Smooth muscle cell (in vitro differentiated cells): ENCODE data around the gene DNAH8. TPM values are rescaled to one million over a fixed set of nuclear protein-coding genes. Genes with fewer than 3 reads are reported as not detected.

Source experiments
- DNase-seq: peaks from one replicate; lab custom pipeline; 2025; ENCODE audit not compliant: unreplicated experiment; lab: John Stamatoyannopoulos, UW
- H2AFZ ChIP-seq: fragments of 200-600 bp; sonication (generic); 2 replicates; pipeline ENCODE4 v1.6.0; 2016; ENCODE audit warnings: antibody characterized with exemption, low read depth, mild to moderate bottlenecking
- H3F3A ChIP-seq: fragments of 200-600 bp; sonication (generic); 2 replicates; pipeline ENCODE4 v1.6.0; 2017; ENCODE audit warnings: antibody characterized with exemption, low read depth
- H3K27ac ChIP-seq: fragments of 200-600 bp; sonication (generic); 2 replicates; pipeline ENCODE4 v1.5.1; 2016; ENCODE audit warnings: low read depth, mild to moderate bottlenecking
- H3K27me3 ChIP-seq: fragments of 200-600 bp; sonication (generic); 2 replicates; pipeline ENCODE4 v1.6.1; 2016; ENCODE audit warnings: low read depth, mild to moderate bottlenecking
- H3K36me3 ChIP-seq: fragments of 200-600 bp; sonication (generic); 2 replicates; pipeline ENCODE4 v1.5.1; 2016; ENCODE audit warnings: low read depth
- H3K4me1 ChIP-seq: fragments of 200-600 bp; sonication (generic); 2 replicates; pipeline ENCODE4 v1.5.1; 2016; ENCODE audit warnings: low read depth
- H3K4me2 ChIP-seq: fragments of 200-600 bp; sonication (generic); 2 replicates; pipeline ENCODE4 v1.6.0; 2016; ENCODE audit warnings: mild to moderate bottlenecking
- H3K4me3 ChIP-seq: fragments of 200-600 bp; sonication (generic); 2 replicates; pipeline ENCODE4 v1.5.1; 2016; ENCODE audit warnings: mild to moderate bottlenecking
- H3K79me2 ChIP-seq: fragments of 200-600 bp; sonication (generic); 2 replicates; pipeline ENCODE4 v1.6.0; 2016; ENCODE audit warnings: low read depth, mild to moderate bottlenecking
- H3K9ac ChIP-seq: fragments of 200-600 bp; sonication (generic); 2 replicates; pipeline ENCODE4 v1.6.0; 2016; ENCODE audit warnings: low read depth
- H3K9me3 ChIP-seq: fragments of 200-600 bp; sonication (generic); replicated peaks from 2 replicates; pipeline ENCODE4 v1.5.1; 2016; ENCODE audit warnings: low read depth
- H4K20me1 ChIP-seq: fragments of 200-600 bp; sonication (generic); 2 replicates; pipeline ENCODE4 v1.6.0; 2016; ENCODE audit warnings: low read depth
- CTCF ChIP-seq: fragments of 200-600 bp; sonication (generic); IDR thresholded peaks from 2 replicates; pipeline ENCODE4 v1.5.1; 2017; ENCODE audit warnings: borderline replicate concordance, mild to moderate bottlenecking, antibody characterized with exemption; ENCODE audit not compliant: insufficient read depth, poor library complexity, severe bottlenecking
- WGBS: methylation state at CpG from one replicate; pipeline ENCODE4 v1.1.7; 2016; ENCODE audit warnings: low lambda C conversion rate; 5-methylcytosine and 5-hydroxymethylcytosine counted together
- polyA plus RNA-seq: library from polyadenylated mRNA; unstranded; fragments of >200 nt; fragmentation: Nextera tagmentation; extraction: Ambion mirVana; gene quantifications from 2 replicates; pipeline ENCODE4 v1.2.1, GENCODE V29; 2016
- total RNA-seq: library from RNA; depleted of rRNA; stranded (reverse); fragments of >200 nt; gene quantifications from 2 replicates; pipeline ENCODE4 v1.2.3, GENCODE V29; 2014

DNAH8 gene
- total and polyA plus RNA-seq, 2 experiments from 2014 or later, result not detected

- Histone ChIP-seq H3K36me3 (peaks cover 13% of the 10 kb centered on the region), H3K9me3 (no peaks in the 10 kb centered on the region), H3K9ac (no peak overlapping the region), H3F3A (no peaks in the 10 kb centered on the region), H3K79me2 (peaks cover 25% of the 10 kb centered on the region), H2AFZ (no peak overlapping the region), H3K4me3 (no peak overlapping the region), H3K27ac (no peak overlapping the region), H3K27me3 (no peaks in the 10 kb centered on the region), H4K20me1 (peaks cover 70% of the 10 kb centered on the region), H3K4me2 (peak overlapping the region; percentile 11), H3K4me1 (no peaks in the 10 kb centered on the region)
- TF ChIP-seq CTCF, result no peak
- DNase-seq, result no peak
- 69% methylated on average over 4 of the region's 4 CpGs for WGBS
Observed at GRCh38 chr6:38686270-38687042, 28.7 kb upstream of the DNAH8 start.

- H2AFZ ChIP-seq, result no peak overlapping the region
- DNase-seq, result no peak
- H3F3A ChIP-seq, result no peaks in the 10 kb centered on the region
- no peaks in the 10 kb centered on the region for H3K4me1 ChIP-seq
- H3K4me3 ChIP-seq, result no peak overlapping the region
- H3K27me3 ChIP-seq, result no peaks in the 10 kb centered on the region
- TF ChIP-seq CTCF, result no peak
- no peak overlapping the region for H3K9ac ChIP-seq
- no peaks in the 10 kb centered on the region for H3K9me3 ChIP-seq
- H3K36me3 ChIP-seq, result peaks cover 8% of the 10 kb centered on the region
- H3K27ac ChIP-seq, result no peak overlapping the region
- no peak overlapping the region for H3K4me2 ChIP-seq
- peaks cover 75% of the 10 kb centered on the region for H4K20me1 ChIP-seq
- WGBS, result 94% methylated on average over 2 of the region's 2 CpGs
- H3K79me2 ChIP-seq, result peaks cover 30% of the 10 kb centered on the region
Observed at GRCh38 chr6:38687043-38687353, 28.1 kb upstream of the DNAH8 start.

- Histone ChIP-seq H3K79me2 (peaks cover 36% of the 10 kb centered on the region), H3K27ac (no peak overlapping the region), H2AFZ (no peak overlapping the region), H3K9me3 (no peaks in the 10 kb centered on the region), H3K27me3 (no peaks in the 10 kb centered on the region), H3K4me1 (no peaks in the 10 kb centered on the region), H3F3A (no peaks in the 10 kb centered on the region), H3K9ac (no peak overlapping the region), H3K4me3 (no peak overlapping the region), H3K4me2 (no peak overlapping the region), H3K36me3 (peaks cover 6% of the 10 kb centered on the region), H4K20me1 (peaks cover 80% of the 10 kb centered on the region)
- WGBS, result 93% methylated on average over 1 of the region's 1 CpG
- no peak for TF ChIP-seq CTCF
- DNase-seq, result no peak
Observed at GRCh38 chr6:38687549-38687948, 27.6 kb upstream of the DNAH8 start.

- TF ChIP-seq CTCF, result no peak
- no peak overlapping the region for H3K27ac ChIP-seq
- H3K4me3 ChIP-seq, result no peak overlapping the region
- H3K4me1 ChIP-seq, result no peaks in the 10 kb centered on the region
- peaks cover 45% of the 10 kb centered on the region for H3K79me2 ChIP-seq
- H2AFZ ChIP-seq, result no peak overlapping the region
- no peaks in the 10 kb centered on the region for H3K36me3 ChIP-seq
- peaks cover 87% of the 10 kb centered on the region for H4K20me1 ChIP-seq
- no peak overlapping the region for H3K4me2 ChIP-seq
- no peaks in the 10 kb centered on the region for H3K9me3 ChIP-seq
- no peak for DNase-seq
- no peaks in the 10 kb centered on the region for H3K27me3 ChIP-seq
- no peaks in the 10 kb centered on the region for H3F3A ChIP-seq
- H3K9ac ChIP-seq, result no peak overlapping the region
- WGBS, result 95% methylated on average over 6 of the region's 6 CpGs
Observed at GRCh38 chr6:38688579-38689087, 26.5 kb upstream of the DNAH8 start.
